Erythroblast (primary cell): ENCODE data around the gene DMD.

ENCODE experiments used
- GATA1 ChIP-seq: IDR thresholded peaks from 2 replicates; pipeline ENCODE4 v1.6.1; 2011; ENCODE audit warnings: low read depth, mild to moderate bottlenecking, control low read depth, low read length, moderate library complexity
- POLR2A ChIP-seq: IDR thresholded peaks from 2 replicates; pipeline ENCODE4 v1.6.1; 2011; ENCODE audit warnings: mild to moderate bottlenecking, low read length

GRCh38 chrX:31070057-31070468 is 2141.3 kb downstream of the DMD start:
- TF ChIP-seq POLR2A (no peak), GATA1 (no peak)
